NCI-H187 treated with DMSO at 0.1 percent for 48 hours (cell line): Measurements from ENCODE around the gene ZNF892.
"Not testable (repeated sequence)": the region's sequence is repeated elsewhere in the genome, so short reads cannot be mapped to it uniquely, and the experiment has no call there.

ENCODE experiments used
- DNase-seq: peaks from one replicate; lab custom pipeline; 2025; lab: John Stamatoyannopoulos, UW

The ZNF892 gene

DNA sequence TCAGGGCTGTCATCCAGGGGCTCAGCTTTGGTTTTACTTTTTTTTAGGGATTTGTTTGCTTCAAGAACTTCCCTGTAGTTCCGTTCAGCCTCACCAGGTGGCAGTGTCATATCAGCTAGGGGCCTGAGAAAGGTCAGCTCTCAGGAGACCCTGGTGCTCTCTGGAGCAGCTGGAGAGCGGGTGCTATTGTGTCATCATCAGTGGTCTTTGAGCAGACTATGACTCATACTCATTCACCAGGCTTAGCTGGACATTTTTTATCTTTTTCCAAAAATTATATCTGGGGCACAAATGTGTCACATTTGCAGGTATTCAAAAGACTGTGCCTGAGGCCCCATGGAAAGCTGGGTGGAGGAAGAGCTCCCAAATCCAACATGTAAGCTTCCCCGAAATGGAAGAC lies 24.4 kb downstream of the ZNF892 start:
- DNase-seq: no peak

DNA sequence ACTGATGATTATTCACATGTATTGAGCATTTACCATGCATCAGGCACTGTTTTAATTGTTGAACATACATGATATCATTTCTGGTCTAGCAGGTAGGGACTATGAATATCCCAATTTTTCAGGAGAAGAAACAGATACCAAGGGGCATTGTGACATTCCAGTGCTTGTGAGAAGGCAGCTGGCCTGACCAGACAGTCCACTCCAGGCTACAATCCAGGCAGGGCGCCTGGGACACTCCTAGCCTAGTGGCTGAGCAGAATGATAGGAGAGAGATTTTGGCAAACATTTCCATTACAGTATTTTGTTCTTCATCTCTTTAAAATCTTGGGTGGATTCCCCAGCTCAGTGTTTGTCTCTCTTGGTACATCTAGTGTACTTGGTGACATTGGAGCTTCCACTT lies 24.9 kb downstream of the ZNF892 start:
- DNase-seq: no peak

DNA sequence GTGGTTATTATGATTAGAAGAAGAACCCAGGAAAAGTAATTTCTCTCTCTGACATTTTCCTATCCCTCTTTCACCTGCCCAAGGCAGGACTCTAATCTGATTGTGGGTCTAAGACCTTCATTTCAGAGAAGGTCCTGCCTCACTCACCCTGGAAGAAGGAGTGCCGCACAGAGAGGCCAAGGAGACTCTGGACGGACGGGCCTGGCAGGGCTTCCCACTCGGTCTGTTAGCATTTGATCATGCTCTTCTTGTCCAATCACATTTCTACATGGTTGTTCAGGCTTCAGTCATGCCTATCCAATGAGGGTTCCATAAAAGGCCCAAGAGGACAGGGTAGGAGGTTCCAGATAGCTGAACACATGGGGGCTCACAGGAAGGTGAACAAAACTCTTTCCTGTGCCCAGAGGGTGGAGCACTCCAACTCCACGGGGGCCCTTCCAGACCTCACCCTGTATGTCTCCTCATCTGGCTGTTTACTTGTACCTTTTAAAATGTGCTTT lies 27.0 kb downstream of the ZNF892 start:
- DNase-seq: no peak

DNA sequence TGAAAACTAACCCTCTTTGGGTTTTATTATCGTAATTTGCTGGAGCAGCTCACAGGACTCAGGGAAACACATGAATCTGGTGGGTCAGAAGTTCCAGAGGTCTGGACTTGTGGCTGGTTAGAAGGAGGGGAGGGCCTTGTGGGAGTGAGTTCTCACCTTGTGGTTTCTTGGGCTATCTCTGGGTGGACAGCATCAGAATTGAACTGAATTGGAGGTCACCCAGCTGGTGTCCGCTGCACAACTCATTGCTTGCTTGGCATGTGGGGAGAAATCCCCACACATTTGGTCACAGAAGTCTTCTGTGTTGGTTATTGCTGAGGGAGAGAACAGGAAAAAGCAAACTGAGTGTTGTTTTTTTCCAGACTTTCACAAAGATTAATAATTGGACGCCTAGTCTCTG lies 27.5 kb downstream of the ZNF892 start:
- DNase-seq: no peak

DNA sequence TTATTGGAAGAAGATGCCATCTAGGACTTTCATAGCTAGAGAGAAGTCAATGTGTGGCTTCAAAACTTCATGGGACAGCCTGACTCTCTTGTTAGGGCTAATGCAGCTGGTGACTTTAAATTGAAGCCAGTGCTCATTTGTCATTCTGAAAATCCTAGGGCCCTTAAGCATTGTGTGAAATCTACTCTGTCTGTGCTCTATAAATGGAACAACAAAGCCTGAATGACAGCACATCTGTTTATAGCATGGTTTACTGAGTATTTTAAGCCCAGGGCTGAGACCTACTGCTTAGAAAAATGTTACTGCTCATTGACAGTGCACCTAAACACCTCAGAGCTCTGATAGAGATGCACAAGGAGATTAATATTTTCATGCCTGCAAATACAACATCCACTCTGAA lies 30.8 kb downstream of the ZNF892 start:
- DNase-seq: no peak

DNA sequence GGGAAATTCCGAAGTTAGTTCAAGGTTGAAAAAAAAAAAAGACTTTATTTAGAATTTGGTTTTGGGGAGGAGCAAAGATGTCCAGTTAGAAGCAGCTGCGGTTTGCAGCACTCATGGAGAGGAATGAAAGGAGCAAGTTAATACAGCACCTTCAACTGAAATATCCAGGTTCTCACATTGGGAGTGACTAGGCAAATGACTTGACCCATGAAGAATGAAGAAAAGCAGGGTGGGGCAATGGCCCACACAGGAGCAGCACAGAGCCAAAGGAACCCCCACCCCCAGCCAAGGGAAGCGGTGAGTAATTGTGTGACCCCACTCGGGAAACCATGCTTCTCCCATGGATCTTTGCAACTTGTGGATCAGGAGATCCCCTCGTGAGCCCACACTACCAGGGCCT lies 32.8 kb downstream of the ZNF892 start:
- DNase-seq: no peak

DNA sequence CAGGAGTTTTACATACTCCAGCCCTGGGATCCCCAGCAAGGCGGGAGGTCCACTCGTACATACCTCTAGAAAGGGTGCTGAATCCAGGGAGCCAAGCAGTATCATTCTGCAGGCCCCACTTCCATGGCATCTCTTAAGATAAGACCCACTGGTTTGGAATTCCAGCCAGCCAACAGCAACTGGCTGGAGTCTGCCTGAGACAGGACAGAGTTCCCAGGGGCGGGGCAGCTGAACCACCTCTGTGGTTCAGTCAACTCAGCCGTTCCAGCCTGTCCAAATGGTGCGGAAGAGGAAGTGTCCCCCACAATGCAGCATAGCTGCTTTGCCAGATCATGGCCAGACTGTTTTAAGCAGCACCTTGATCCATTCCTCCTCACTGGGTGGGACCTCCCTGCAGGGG lies 33.2 kb downstream of the ZNF892 start:
- no peak for DNase-seq

DNA sequence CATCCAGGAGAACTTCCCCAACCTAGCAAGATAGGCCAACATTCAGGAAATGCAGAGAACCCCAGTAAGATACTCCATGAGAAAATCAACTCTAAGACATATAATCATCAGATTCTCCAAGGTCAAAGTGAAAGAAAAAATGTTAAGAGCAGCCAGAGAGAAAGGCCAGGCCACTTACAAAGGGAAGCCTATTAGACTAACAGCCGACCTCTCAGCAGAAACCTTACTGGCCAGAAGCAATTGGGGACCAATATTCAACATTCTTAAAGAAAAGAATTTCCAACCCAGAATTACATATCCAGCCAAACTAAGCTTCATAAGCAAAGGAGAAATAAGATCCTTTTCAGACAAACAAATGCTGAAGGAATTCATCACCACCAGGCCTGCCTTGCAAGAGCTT lies 34.8 kb downstream of the ZNF892 start:
- DNase-seq: not testable (repeated sequence)
